ENCODE measurements around the gene CYP1A2.
"Not testable (repeated sequence)": the region's sequence is repeated elsewhere in the genome, so short reads cannot be mapped to it uniquely, and the experiment has no call there.

CYP1A2 gene

GRCh38 chr15:74735305-74735704 lies 13.3 kb upstream of the CYP1A2 start:
- FAIRE-seq (no peak), DNase-seq (ENCODE audit: low spot score) (no peak)

DNA sequence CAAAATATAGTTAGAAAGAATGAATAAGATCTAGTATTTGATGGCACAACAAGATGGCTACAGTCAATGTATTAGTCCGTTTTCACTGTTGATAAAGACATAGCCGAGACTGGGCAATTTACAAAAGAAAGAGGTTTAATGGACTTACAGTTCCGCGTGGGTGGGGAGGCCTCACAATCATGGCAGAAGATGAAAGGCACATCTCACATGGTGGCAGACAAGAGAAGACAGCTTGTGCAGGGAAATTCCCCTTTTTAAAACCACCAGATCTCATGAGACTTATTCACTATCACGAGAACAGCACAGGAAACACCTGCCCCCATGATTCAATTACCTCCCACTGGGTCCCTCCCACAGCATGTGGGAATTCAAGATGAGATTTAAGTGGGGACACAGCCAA lies 10.4 kb upstream of the CYP1A2 start:
- not testable (repeated sequence) for FAIRE-seq

GRCh38 chr15:74742422-74742821 lies 6.2 kb upstream of the CYP1A2 start:
- FAIRE-seq, result no peak

More for the DNA sequence above, 10.4 kb upstream of the CYP1A2 start:
- not testable (repeated sequence) for DNase-seq (ENCODE audit: low spot score)

GRCh38 chr15:74746389-74746788 lies 2.3 kb upstream of the CYP1A2 start:
- FAIRE-seq, result no peak

More at GRCh38 chr15:74742422-74742821, 6.2 kb upstream of the CYP1A2 start:
- no peak for DNase-seq (ENCODE audit: low spot score)

DNA sequence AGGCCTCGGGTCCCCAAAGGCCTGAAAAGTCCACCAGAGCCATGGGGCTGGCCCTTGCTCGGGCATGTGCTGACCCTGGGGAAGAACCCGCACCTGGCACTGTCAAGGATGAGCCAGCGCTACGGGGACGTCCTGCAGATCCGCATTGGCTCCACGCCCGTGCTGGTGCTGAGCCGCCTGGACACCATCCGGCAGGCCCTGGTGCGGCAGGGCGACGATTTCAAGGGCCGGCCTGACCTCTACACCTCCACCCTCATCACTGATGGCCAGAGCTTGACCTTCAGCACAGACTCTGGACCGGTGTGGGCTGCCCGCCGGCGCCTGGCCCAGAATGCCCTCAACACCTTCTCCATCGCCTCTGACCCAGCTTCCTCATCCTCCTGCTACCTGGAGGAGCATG lies 1.2 kb downstream of the CYP1A2 start:
- FAIRE-seq, result no peak
- no peak for DNase-seq (ENCODE audit: low spot score)

More at GRCh38 chr15:74746389-74746788, 2.3 kb upstream of the CYP1A2 start:
- DNase-seq (ENCODE audit: low spot score), result no peak

DNA sequence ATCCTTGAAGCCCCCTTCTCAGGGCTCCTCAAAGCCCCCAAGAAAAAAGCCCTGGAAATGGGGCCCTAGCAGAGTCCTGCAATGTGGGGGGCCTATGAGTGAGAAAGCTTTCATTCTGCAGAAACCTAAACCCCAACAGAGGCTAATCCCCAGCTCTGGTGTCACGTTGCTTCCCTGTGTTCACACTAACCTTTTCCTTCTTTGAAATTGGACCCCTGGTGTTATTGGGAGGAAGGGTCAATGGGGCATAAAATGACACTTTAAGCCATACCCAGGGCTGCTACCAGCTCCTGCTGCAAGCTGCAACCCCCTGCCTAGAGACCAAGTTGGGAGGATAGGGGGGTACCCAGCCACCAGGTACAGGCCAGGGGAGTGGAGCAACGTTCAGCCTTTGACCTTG lies 2.1 kb downstream of the CYP1A2 start:
- FAIRE-seq (no peak), DNase-seq (ENCODE audit: low spot score) (no peak)

GRCh38 chr15:74752011-74752410 lies 3.4 kb downstream of the CYP1A2 start:
- DNase-seq (ENCODE audit: low spot score) (no peak), FAIRE-seq (no peak)

- FAIRE-seq, result no peak
- DNase-seq (ENCODE audit: low spot score), result peak; percentile 38
These were observed 3.9 kb downstream of the CYP1A2 start for GRCh38 chr15:74752531-74752930.

GRCh38 chr15:74754593-74755215 lies 6.1 kb downstream of the CYP1A2 start:
- DNase-seq (ENCODE audit: low spot score) (no peak), FAIRE-seq (no peak)

DNA sequence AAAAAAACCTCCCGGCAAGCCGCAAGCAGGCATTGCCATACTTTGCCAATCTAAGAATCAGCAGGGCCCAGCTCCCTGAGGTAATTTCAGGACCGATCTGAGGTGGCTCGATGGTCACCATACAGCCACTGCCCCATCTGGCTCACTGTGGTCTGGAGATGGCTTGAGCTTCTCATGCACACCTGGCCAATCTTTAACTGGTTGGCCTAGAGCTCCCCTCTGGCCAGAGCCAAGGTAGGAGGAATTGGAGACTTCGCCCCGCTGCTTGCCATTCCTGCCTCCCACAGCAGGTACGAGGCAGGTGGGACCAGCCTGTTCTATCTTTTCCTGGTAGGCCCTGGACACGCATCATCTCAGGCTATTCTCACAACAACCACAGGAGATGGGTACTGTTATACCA lies 10.1 kb downstream of the CYP1A2 start:
- FAIRE-seq (no peak), DNase-seq (ENCODE audit: low spot score) (no peak)

DNA sequence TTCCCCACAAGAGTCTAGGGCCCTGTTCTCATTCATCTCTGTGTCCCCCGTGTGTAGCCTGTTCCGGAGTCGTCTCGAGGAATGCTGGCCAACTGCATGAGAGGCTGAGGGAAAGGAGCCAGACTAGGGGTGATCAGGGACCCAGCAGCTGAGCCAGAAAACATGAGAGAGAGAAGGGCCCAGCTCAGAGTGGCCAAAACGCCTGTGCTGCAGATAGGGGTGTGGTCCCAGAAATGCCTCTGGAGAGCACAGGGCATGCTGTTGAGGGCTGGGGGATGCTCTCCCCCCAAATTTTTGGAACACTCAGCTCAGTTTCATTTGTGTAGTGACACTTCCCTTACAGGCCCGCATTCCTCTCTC lies 14.1 kb downstream of the CYP1A2 start:
- FAIRE-seq, result no peak

DNA sequence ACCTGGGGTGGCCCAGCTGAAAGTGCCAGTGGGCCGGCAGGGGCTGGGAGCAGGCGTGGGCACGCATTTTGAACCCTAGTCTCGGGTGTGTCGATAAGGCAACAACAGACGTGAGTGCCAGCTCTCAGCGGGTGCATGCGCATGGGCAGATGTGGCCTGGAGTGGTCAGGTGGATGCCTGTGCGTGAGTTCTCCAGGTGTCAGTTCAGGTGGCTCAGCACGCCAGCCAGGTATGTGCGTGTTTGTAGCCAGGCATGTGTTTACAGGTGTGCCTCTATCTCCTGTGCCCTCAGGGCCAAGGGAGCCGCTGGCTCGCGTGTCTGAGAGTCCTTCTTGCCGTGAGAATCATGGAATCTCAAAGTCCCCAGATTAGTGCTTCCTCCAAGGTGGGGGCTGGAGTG lies 14.8 kb downstream of the CYP1A2 start:
- DNase-seq (ENCODE audit: low spot score) (no peak), FAIRE-seq (no peak)

More for the DNA sequence above, 14.1 kb downstream of the CYP1A2 start:
- DNase-seq (ENCODE audit: low spot score), result no peak

DNA sequence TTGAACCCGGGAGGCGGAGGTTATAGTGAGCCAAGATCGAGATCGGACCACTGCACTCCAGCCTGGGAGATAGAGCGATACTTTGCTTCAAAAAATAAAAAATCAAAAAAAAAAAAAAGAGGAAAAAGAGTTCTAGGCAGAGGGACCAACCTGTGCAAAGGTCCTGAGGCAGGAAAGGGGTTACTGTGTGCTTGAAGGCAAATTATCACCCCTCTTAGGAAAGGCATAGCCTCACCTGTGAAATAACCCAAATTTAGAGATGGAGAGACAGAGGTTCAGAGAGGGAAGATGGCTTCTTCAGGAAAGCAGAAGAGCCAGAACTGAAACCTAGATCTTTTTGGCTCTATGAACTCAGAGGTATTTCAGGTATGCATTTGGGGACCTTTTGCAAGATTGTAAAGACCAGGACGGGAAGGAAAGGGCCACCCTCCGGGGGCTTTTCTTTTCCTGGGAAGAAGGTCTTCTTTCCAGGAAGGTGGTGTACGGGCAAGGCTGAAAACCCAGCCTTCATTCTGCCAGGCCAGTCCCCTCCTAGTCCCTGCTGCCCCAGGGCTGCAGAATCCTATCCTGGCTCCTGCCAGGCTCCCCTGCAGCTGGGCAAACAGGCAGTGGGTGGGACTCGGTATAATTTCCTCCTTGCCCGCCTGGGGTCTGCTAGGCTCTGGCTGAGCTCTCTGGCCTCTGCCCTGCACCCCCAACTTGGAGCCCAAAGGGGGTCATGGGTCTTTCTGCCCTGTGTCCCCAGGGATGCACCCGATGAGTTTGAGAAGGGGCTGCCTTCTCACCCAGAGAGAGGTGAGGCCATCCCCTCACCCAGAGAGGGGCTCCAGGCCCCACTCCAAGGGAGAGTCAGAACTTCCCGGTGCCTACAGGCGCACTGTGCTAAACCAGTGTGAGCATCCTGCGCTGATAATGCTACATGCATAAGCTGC lies 18.8 kb downstream of the CYP1A2 start:
- no peak for DNase-seq (ENCODE audit: low spot score)
- no peak for FAIRE-seq

- no peak for FAIRE-seq
- DNase-seq (ENCODE audit: low spot score), result no peak
These were observed 19.6 kb downstream of the CYP1A2 start for GRCh38 chr15:74768099-74768770.

DNA sequence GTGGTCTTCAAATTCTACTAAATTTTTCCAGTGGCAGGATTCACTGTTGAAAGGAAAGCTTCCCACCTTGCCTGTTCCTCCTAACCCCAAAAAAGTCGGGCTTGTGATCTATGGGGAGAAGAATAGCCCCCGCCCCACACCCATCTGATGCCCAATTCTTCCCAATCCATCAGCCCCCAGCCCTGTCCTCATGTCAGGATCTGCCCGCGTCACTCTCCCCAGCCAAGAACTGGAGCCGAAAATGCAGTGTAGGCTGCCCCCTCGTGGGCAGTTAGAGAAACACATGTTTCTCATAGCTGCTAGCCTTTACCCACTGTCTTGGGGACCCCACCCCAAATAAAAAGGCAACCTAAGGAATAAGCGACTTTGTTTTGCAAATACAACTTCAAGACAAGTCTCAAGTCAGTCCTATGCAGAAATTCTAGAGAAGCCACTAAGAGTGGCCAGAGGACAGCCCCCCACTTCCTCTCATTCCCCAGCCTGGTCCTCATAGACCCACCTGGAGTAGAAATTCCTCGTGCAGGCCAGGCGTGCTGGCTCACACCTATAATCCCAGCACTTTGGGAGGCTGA lies 20.2 kb downstream of the CYP1A2 start:
- FAIRE-seq (no peak), DNase-seq (ENCODE audit: low spot score) (peak; percentile 40)

GRCh38 chr15:74769463-74770025 lies 20.9 kb downstream of the CYP1A2 start:
- no peak for FAIRE-seq

DNA sequence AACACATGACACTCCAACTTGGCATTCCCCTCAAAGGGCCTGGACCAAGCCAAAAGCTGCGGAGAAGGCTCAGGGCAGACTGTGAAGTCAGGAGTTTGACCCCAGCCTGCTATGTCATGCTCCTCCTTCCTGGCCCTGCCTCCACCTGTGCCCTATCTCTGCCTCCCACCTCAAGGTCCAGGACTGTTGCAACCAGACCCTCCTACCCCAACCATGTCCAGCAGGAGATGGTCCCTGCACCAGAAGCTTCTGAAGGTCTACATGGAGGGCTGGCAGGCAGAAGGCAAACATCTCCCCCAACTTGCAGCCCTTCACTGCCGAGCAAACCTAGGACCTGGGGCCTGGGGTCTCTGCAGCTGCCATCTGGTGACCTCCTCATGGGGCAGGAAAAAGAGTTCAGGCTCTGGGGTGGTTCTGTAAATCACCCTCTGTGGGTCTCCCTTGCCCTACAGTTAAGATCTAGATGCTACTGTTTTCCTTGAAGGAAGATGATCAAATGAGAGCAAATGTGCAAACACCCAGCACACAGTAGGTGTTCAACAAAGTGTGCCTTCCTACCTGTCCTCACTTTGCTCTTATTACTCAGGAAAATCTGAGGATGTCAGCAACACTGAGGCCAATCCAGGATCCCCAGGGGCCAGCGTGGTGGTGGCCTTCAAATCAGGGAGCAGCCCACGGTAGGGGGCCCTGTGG lies 21.7 kb downstream of the CYP1A2 start:
- DNase-seq (ENCODE audit: low spot score), result no peak
- no peak for FAIRE-seq

More at GRCh38 chr15:74769463-74770025, 20.9 kb downstream of the CYP1A2 start:
- no peak for DNase-seq (ENCODE audit: low spot score)

DNA sequence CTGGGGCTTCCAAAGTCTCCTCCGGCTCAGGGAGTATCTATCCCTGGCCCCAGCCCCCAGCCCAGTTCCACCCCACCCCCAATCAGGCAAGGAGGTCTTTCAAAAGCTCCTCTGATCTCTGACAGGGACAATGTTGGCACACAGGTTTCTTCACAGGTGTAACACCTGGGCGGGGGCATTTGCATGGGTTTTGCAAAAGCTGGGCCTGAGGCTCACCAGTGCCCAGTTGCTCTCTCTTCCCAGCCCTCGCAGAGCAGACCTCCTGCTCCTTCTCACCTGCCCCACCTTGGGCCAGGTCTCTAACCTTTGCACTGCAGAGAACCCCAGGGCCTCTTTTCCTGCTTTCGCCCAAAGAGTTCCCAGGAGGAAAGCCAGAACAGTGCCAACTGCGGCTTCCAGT lies 24.7 kb downstream of the CYP1A2 start:
- FAIRE-seq (no peak), DNase-seq (ENCODE audit: low spot score) (no peak)

DNA sequence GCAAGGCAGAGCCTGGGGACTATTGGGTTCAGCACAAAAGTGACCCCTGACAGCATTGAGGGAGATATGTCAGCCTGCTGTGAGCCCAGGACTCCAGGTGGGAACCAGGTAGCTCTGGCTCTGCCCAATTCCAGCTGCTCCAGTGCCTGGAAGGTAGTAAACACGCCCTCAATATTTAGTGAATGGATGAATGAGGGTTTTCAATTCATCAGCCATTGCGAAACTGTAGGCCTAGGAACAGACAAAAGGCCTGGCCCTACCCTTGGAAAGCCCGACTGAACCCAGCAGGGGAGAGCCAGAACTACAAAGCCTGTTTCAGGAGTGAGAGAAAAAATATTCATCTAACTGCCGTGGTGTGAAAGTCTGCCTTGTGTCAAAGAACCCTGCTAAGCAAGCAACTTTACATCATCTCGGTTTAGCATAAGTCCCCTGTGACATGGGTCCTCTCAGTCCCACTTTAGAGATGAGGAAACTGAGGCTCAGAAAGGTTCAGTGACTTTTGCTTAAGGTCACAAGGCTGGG lies 25.1 kb downstream of the CYP1A2 start:
- no peak for FAIRE-seq
- DNase-seq (ENCODE audit: low spot score), result no peak

GRCh38 chr15:74775132-74775562 lies 26.5 kb downstream of the CYP1A2 start:
- no peak for FAIRE-seq

More at GRCh38 chr15:74775132-74775562, 26.5 kb downstream of the CYP1A2 start:
- DNase-seq (ENCODE audit: low spot score), result no peak

Data from RCC 7860 (cell line).